Measurements from ENCODE around the gene FOXG1. TPM values are rescaled to one million over a fixed set of nuclear protein-coding genes. Genes with fewer than 3 reads are reported as not detected.

FOXG1 gene
- total and polyA plus RNA-seq, 8 donors = 0.13 to 0.89 TPM; not detected in 6

DNA sequence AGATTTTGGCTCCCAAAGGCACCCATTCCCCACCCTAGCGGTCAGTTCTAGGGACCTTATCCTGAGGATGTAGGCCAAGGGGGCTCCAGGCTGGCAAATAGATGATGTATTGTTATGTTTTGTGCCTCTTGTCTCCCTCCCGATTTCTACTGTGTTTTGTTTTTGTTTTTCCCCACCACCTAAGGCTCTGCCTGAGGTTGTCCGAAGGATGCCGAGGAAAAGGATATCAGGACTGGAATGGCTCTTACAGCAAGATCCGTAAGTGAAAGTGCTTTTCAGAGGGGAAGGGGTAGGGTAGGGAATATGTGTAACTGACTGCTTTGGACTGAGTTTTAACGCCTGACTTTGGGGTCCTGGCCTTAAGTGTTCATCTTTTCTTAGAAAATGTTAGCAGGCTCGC, 6.6 kb downstream of the FOXG1 start:
- peaks cover 20 to 99% (median 63%) of the 10 kb centered on the region in 3 donors for H3K27me3 ChIP-seq
- H3K9me3 ChIP-seq = peaks cover 0 to 15% (median 7%) of the 10 kb centered on the region in 4 donors
- H3K27ac ChIP-seq = no peak overlapping the region
- intact Hi-C loops (cut with DNase I; ENCODE audit: low total_unique reads) = no loop called here
- H3K36me3 ChIP-seq = no peaks in the 10 kb centered on the region
- 6 to 9% (median 8%) methylated on average over 7 of the region's 7 CpGs for WGBS, 5 donors
- H3K4me3 ChIP-seq = no peak overlapping the region
- no peak for TF ChIP-seq POLR2AphosphoS5 (IDR thresholded peaks at IDR 0.05)
- TF ChIP-seq, protein P1, sequence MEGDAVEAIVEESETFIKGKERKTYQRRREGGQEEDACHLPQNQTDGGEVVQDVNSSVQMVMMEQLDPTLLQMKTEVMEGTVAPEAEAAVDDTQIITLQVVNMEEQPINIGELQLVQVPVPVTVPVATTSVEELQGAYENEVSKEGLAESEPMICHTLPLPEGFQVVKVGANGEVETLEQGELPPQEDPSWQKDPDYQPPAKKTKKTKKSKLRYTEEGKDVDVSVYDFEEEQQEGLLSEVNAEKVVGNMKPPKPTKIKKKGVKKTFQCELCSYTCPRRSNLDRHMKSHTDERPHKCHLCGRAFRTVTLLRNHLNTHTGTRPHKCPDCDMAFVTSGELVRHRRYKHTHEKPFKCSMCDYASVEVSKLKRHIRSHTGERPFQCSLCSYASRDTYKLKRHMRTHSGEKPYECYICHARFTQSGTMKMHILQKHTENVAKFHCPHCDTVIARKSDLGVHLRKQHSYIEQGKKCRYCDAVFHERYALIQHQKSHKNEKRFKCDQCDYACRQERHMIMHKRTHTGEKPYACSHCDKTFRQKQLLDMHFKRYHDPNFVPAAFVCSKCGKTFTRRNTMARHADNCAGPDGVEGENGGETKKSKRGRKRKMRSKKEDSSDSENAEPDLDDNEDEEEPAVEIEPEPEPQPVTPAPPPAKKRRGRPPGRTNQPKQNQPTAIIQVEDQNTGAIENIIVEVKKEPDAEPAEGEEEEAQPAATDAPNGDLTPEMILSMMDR (IDR thresholded peaks at IDR 0.05) = no peak
- TF ChIP-seq POLR2A (IDR thresholded peaks at IDR 0.05) = no peak
- TF ChIP-seq EP300 (IDR thresholded peaks at IDR 0.05) = no peak
- no peak for DNase-seq
- H3K4me1 ChIP-seq = peaks cover 0 to 10% (median 3%) of the 10 kb centered on the region in 4 donors

DNA sequence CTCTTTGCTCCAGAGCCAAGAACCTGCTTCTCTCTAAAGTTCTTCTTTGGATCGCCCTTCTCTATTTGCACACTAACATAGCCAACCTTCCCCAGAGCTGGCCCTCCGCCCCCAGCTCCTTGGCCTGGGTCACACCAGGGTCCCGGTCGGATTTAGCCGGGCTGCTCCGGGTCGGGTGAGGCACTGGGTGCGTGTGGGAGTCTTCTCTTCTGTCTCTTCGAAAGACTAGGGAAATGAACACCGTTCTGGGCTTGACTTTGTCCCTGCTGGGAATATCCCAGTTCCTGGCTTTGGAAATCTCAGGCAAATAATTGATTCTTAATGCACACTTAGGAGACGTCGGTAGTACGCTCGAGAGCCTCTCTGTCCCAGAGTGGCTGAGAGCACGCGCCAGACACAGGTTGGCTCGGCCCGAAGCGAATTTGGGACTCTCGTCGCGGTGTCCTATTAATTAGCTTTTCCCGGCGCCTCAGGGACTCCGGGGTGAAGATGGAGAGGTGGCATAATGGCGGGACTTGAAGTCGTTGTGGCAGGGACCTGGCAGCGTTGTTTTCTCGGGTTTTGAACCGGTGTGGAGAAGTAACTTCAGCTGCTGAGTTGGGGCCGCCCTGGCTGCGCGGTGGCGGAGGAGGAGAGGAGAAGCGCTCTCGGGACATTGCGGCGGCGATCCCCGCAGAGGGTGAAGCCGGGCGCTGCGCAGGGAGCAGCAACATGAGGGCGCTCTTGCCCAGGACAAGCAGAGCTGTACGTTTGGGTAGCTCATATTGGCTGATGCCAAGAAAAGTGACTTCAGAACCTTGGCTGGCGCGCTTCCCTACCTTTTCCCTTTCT, 7.5 kb downstream of the FOXG1 start:
- intact Hi-C loops (cut with DNase I; ENCODE audit: low total_unique reads) = no loop called here
- Histone ChIP-seq H3K4me3 (no peak overlapping the region), H3K27ac (no peak overlapping the region), H3K27me3 (peaks cover 16 to 99% (median 57%) of the 10 kb centered on the region in 3 donors), H3K36me3 (no peaks in the 10 kb centered on the region), H3K4me1 (peaks cover 0 to 10% (median 3%) of the 10 kb centered on the region in 4 donors), H3K9me3 (peaks cover 0 to 10% (median 2%) of the 10 kb centered on the region in 4 donors)
- 6 to 17% (median 9%) methylated on average over 41 to 47 of the region's 47 CpGs for WGBS, 5 donors
- TF ChIP-seq POLR2A (IDR thresholded peaks at IDR 0.05) (no peak), EP300 (IDR thresholded peaks at IDR 0.05) (no peak), POLR2AphosphoS5 (IDR thresholded peaks at IDR 0.05) (no peak)
- TF ChIP-seq, protein P1 (IDR thresholded peaks at IDR 0.05) = no peak
- DNase-seq = peak in 1 of 2 donors; percentile 59

DNA sequence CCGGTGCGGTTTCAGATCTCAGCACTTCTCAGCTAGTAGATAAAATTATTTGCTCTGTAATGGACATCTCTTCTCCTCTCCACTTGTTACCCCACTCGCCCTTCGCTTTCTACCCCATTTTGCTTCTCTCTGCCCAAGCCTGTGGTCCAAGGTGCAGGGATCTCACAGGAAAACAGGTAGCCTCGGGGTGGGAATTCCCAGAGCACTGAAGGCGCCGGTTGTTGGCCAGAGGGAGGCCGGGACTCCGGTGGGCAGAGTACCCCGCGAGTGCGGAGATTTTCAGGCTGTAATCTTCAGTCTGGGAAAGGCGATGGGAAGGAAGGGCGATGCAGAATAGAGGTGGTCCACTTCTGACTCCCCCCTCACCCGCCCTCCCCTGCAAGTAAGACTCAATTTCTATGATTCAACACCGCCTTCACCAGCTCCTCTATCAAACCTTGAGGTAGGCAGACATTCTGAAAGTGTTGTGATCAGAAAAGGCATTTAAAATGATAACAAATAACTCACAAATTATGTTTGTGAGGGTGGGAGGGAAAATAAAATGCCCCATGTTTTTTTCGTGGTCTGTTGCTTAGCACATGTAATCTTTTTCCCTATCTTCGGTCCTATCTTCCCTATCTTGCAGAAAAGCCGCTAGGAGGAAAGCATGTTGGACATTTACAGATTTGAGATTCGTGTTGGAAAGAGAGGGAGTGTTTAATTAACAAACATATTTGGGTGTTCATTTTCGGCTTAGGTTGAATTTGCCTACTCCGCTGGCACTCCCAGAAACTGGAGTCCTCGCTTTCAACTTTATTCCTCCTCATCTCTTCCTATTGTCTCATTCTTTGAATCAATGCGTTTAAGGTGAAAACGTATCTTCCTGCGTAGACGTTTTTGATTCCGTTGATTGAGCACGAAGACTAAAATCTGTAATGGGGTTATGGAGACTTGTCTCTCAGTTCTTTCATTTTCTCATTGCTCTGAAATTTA, 8.5 kb downstream of the FOXG1 start:
- H3K27ac ChIP-seq = no peak overlapping the region
- H3K9me3 ChIP-seq = peaks cover 0 to 10% (median 2%) of the 10 kb centered on the region in 4 donors
- no peaks in the 10 kb centered on the region for H3K36me3 ChIP-seq
- H3K4me3 ChIP-seq = no peak overlapping the region
- no peak for TF ChIP-seq POLR2A (IDR thresholded peaks at IDR 0.05)
- no peak for TF ChIP-seq EP300 (IDR thresholded peaks at IDR 0.05)
- TF ChIP-seq POLR2AphosphoS5 (IDR thresholded peaks at IDR 0.05) = no peak
- TF ChIP-seq, protein P1 (IDR thresholded peaks at IDR 0.05) = no peak
- DNase-seq = no peak
- 7 to 13% (median 7%) methylated on average over 29 of the region's 29 CpGs for WGBS, 5 donors
- intact Hi-C loops (cut with DNase I; ENCODE audit: low total_unique reads) = no loop called here
- H3K4me1 ChIP-seq = peaks cover 0 to 10% (median 3%) of the 10 kb centered on the region in 4 donors
- H3K27me3 ChIP-seq = peaks cover 16 to 99% (median 56%) of the 10 kb centered on the region in 3 donors
